Measurements from ENCODE around the gene PWP1. TPM values are rescaled to one million over a fixed set of nuclear protein-coding genes. Genes with fewer than 3 reads are reported as not detected.

The PWP1 gene
- 66.0 TPM for total RNA-seq

DNA sequence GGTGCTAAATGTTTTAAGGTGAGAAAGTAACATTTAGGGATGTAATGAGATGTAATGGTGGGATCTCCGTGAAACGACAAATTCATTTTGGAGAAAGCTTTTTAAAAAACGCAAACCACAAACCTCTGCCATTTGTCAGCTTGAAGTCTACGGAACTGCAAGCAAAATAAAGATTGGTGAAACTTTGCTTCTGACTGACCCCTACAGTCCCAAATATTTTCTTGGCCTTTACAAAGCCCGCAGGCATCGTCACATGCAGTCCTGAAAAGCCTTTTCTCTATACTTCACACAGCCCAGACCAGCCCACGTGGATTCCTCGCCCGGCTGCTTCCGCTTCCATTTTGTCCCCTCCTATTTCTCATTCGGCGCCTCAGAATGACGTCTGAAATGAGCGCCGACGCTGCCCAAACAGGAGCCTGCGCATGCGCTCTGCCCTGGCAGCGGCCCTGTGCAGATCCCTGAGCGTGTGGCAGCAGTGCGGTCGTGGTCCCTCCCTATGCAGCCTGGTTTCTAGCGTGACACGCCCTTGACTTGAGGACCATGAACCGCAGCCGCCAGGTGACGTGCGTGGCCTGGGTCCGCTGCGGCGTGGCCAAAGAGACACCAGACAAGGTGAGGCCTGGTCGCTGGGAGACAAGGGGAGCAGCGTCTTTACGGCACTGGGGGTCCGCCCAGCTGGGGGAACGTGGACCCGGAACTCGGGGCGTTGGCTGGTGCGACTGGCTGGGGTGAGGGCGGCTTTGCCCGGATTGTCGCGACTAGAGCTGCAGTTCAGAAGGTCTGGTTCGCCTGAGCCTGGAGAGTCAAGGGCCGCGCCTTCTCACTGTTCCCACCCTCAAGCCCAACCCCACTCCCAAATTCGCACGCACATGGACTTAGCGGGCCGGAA is at the start of gene PWP1:
Gene PWP1 (plus strand): TSS at position 440 of the 889 bp plus-strand sequence. CDS start 101 bp downstream, at position 541.

GRCh38 chr12:107760809-107761501 is 75.4 kb downstream of the PWP1 start, which contains the start of gene PRDM4:
PRDM4 (minus strand) TSS chr12:107761137; CDS start chr12:107760515, 622 bp downstream.

Other genes starting within 250 kb of the PWP1 start
- 22.4 TPM for gene PRDM4, start 75.3 kb downstream of the PWP1 start, total RNA-seq
- gene ASCL4, start 88.9 kb downstream of the PWP1 start, total RNA-seq = not detected